Calu3 (cell line): ENCODE measurements around the gene PVR. TPM values are rescaled to one million over a fixed set of nuclear protein-coding genes. Genes with fewer than 3 reads are reported as not detected.
A peak's percentile ranks its signal among the peaks of the same experiment; 100 is the strongest.

Experiments
- BruUV-seq: library from RNA; stranded (reverse); fragments of 400-500 nt; replicated peaks from 2 replicates; lab custom pipeline; 2021; lab: Mats Ljungman, UMichigan
- CTCF ChIA-PET: fragments of 300-600 bp; sonication (Branson Sonifier 250); formaldehyde crosslinking; loops from one replicate; lab custom pipeline; 2022; ENCODE audit warnings: antibody characterized with exemption; lab: Charles Lee
- DNase-seq: peaks from one replicate; pipeline ENCODE4 v3.0.0; 2022
- H3K27ac Mint-ChIP-seq: one replicate; pipeline ENCODE4 v1.8.0; 2022; ENCODE audit warnings: mixed read lengths; ENCODE audit not compliant: unreplicated experiment
- H3K27me3 Mint-ChIP-seq: one replicate; pipeline ENCODE4 v1.8.0; 2022; ENCODE audit warnings: mixed read lengths; ENCODE audit not compliant: unreplicated experiment
- H3K36me3 Mint-ChIP-seq: one replicate; pipeline ENCODE4 v1.8.0; 2022; ENCODE audit warnings: mild to moderate bottlenecking, moderate library complexity, mixed read lengths; ENCODE audit not compliant: insufficient read depth, unreplicated experiment
- H3K4me1 Mint-ChIP-seq: one replicate; pipeline ENCODE4 v1.8.0; 2022; ENCODE audit warnings: mild to moderate bottlenecking, low read depth, mixed read lengths; ENCODE audit not compliant: unreplicated experiment
- H3K4me3 Mint-ChIP-seq: one replicate; pipeline ENCODE4 v1.8.0; 2022; ENCODE audit warnings: mild to moderate bottlenecking, low read depth, moderate library complexity, mixed read lengths; ENCODE audit not compliant: unreplicated experiment
- H3K9me3 Mint-ChIP-seq: one replicate; pipeline ENCODE4 v1.8.0; 2022; ENCODE audit warnings: low read depth, mixed read lengths; ENCODE audit not compliant: unreplicated experiment
- intact Hi-C: fragments of 100-400 bp; cut with micrococcal nuclease; formaldehyde crosslinking; loops from one replicate; pipeline ENCODE4 v1.10.0; 2022; ENCODE audit not compliant: unreplicated experiment
- total RNA-seq: library from RNA; stranded (reverse); gene quantifications from 2 replicates; pipeline ENCODE4 v1.2.3, GENCODE V29; 2022
- TF ChIP-seq, protein P1 (sequence below): fragments of 200-600 bp; IDR thresholded peaks from one replicate; pipeline ENCODE4 v1.8.0; 2022; ENCODE audit warnings: antibody characterized with exemption; ENCODE audit not compliant: unreplicated experiment

The PVR gene
- total RNA-seq, 1 experiment from 2014 or later, result 215 TPM

GRCh38 chr19:44635581-44636438 is 7.9 kb upstream of the PVR start:
- CTCF ChIA-PET, result interaction anchor here (0.8 to 1.9 kb wide), 6 partner anchors 10 to 65 kb away, joined by 3 to 7 read pairs (median 3); no protein-coding TSS in a partner anchor
- BruUV-seq, result no TSS peak
- H3K27ac Mint-ChIP-seq, result no peak overlapping the region
- intact Hi-C loops, result no loop called here
- H3K9me3 Mint-ChIP-seq, result peaks cover 2% of the 10 kb centered on the region
- H3K36me3 Mint-ChIP-seq, result peaks cover 48% of the 10 kb centered on the region
- H3K27me3 Mint-ChIP-seq, result no peaks in the 10 kb centered on the region
- no peak overlapping the region for H3K4me3 Mint-ChIP-seq
- DNase-seq, result no peak
- TF ChIP-seq, protein P1, sequence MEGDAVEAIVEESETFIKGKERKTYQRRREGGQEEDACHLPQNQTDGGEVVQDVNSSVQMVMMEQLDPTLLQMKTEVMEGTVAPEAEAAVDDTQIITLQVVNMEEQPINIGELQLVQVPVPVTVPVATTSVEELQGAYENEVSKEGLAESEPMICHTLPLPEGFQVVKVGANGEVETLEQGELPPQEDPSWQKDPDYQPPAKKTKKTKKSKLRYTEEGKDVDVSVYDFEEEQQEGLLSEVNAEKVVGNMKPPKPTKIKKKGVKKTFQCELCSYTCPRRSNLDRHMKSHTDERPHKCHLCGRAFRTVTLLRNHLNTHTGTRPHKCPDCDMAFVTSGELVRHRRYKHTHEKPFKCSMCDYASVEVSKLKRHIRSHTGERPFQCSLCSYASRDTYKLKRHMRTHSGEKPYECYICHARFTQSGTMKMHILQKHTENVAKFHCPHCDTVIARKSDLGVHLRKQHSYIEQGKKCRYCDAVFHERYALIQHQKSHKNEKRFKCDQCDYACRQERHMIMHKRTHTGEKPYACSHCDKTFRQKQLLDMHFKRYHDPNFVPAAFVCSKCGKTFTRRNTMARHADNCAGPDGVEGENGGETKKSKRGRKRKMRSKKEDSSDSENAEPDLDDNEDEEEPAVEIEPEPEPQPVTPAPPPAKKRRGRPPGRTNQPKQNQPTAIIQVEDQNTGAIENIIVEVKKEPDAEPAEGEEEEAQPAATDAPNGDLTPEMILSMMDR, result no peak
- peaks cover 56% of the 10 kb centered on the region for H3K4me1 Mint-ChIP-seq

GRCh38 chr19:44636439-44637389 is 7.0 kb upstream of the PVR start:
- Mint-ChIP-seq H3K27me3 (no peaks in the 10 kb centered on the region), H3K36me3 (peaks cover 44% of the 10 kb centered on the region), H3K9me3 (peaks cover 2% of the 10 kb centered on the region), H3K4me3 (no peak overlapping the region), H3K4me1 (peaks cover 65% of the 10 kb centered on the region), H3K27ac (no peak overlapping the region)
- CTCF ChIA-PET, result interaction anchor here (0.8 to 1.9 kb wide), 5 partner anchors 10 to 66 kb away, joined by 3 to 7 read pairs (median 3); no protein-coding TSS in a partner anchor
- TF ChIP-seq, protein P1, result no peak
- intact Hi-C loops, result no loop called here
- DNase-seq, result no peak
- BruUV-seq, result no TSS peak

- TF ChIP-seq, protein P1, result no peak
- no TSS peak for BruUV-seq
- peaks cover 2% of the 10 kb centered on the region for H3K9me3 Mint-ChIP-seq
- H3K27ac Mint-ChIP-seq, result peak overlapping the region; percentile 76
- peaks cover 37% of the 10 kb centered on the region for H3K36me3 Mint-ChIP-seq
- CTCF ChIA-PET, result no interaction called here
- peak overlapping the region; percentile 33 for H3K4me3 Mint-ChIP-seq
- peaks cover 71% of the 10 kb centered on the region for H3K4me1 Mint-ChIP-seq
- DNase-seq, result no peak
- intact Hi-C loops, result no loop called here
- H3K27me3 Mint-ChIP-seq, result no peaks in the 10 kb centered on the region
Observed at GRCh38 chr19:44637390-44637764, 6.3 kb upstream of the PVR start.

DNA sequence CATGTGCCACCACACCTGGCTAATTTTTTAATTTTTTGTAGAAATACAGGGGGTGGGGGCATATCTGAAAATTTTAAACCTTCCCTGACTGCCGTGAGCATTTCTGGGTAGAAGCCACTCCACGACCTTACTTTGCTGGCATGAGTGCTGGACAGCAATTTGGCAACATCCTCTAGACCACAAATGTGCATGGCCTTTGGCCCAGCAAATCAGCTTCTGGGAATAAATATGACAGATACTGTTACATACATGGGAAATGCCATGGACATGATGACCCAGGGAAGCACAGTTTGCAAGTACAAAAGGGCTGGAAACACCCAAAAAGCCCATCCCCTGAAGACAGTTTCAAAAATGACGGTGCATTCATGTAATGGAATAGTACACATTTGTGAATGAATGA is 3.2 kb upstream of the PVR start:
- no peak for DNase-seq
- intact Hi-C loops, result no loop called here
- CTCF ChIA-PET, result interaction anchor here (1.0 kb wide), 1 partner anchor 14 kb away, joined by 3 read pairs; no protein-coding TSS in a partner anchor
- H3K4me3 Mint-ChIP-seq, result peak overlapping the region; percentile 8
- no peaks in the 10 kb centered on the region for H3K27me3 Mint-ChIP-seq
- H3K9me3 Mint-ChIP-seq, result no peaks in the 10 kb centered on the region
- peaks cover 50% of the 10 kb centered on the region for H3K36me3 Mint-ChIP-seq
- H3K4me1 Mint-ChIP-seq, result peaks cover 74% of the 10 kb centered on the region
- TF ChIP-seq, protein P1, result no peak
- BruUV-seq, result no TSS peak
- H3K27ac Mint-ChIP-seq, result peak overlapping the region; percentile 71
